B cell (primary cell): ENCODE data around the gene FKBP9. TPM values are rescaled to one million over a fixed set of nuclear protein-coding genes. Genes with fewer than 3 reads are reported as not detected.

ENCODE experiments used
- ATAC-seq: fragments of 200-7000 bp; cut with Tn5 transposase; one replicate; pipeline ENCODE4 v1.10.0; 2021; ENCODE audit warnings: low read depth, mild to moderate bottlenecking, moderate number of reproducible peaks, moderate library complexity
- CTCF ChIA-PET: fragments of 350-600 bp; sonication (Branson Sonifier 250); formaldehyde crosslinking; loops from one replicate; lab custom pipeline; 2021; ENCODE audit warnings: antibody characterized with exemption, inconsistent platforms; lab: Charles Lee
- POLR2A ChIA-PET: fragments of 350-600 bp; sonication (Branson Sonifier 250); formaldehyde crosslinking; loops from one replicate; lab custom pipeline; 2021; ENCODE audit warnings: antibody characterized with exemption; lab: Charles Lee
- DNase-seq: peaks from one replicate; pipeline ENCODE4 v3.0.0; 2013
- H2AFZ ChIP-seq: 2 replicates; pipeline ENCODE4 v1.6.1; 2012; ENCODE audit warnings: mild to moderate bottlenecking, low read depth, low read length; ENCODE audit not compliant: insufficient read depth, poor library complexity, severe bottlenecking
- H3K27ac ChIP-seq, 2 donors: 1 replicate in 1 of 2; 2 replicates in 1 of 2; pipeline ENCODE4 v1.5.1; 2012 to 2013; ENCODE audit warnings: low read length in 2 of 2, mild to moderate bottlenecking in 2 of 2, moderate library complexity in 1 of 2
- H3K27me3 ChIP-seq, 4 experiments: fragments of 200-600 bp in 1 of 4; sonication (generic) in 1 of 4; replicated peaks in 1 of 4; 1 replicate in 2 of 4; 2 replicates in 2 of 4; pipeline versions ENCODE4 v1.6.1 to v1.7.0; 2013 to 2016; ENCODE audit warnings: low read length in 3 of 4, mild to moderate bottlenecking in 2 of 4, mixed read lengths in 1 of 4, moderate library complexity in 1 of 4; ENCODE audit not compliant: insufficient read depth in 4 of 4, control insufficient read depth in 3 of 4; ENCODE audit errors: control extremely low read depth in 1 of 4
- H3K36me3 ChIP-seq, 2 experiments: replicated peaks in 1 of 2; 1 replicate in 1 of 2; 2 replicates in 1 of 2; pipeline versions ENCODE4 v1.6.1 to v1.7.1; 2013; ENCODE audit warnings: low read length in 1 of 2; ENCODE audit not compliant: insufficient read depth in 2 of 2, control insufficient read depth in 1 of 2; ENCODE audit errors: control extremely low read depth in 1 of 2, extremely low read depth in 1 of 2
- H3K4me1 ChIP-seq, 2 donors: fragments of 200-600 bp in 1 of 2; sonication (generic) in 1 of 2; 1 replicate in 1 of 2; 2 replicates in 1 of 2; pipeline versions ENCODE4 v1.5.1 to v1.6.1; 2013 to 2017; ENCODE audit warnings: low read length in 2 of 2; ENCODE audit not compliant: control insufficient read depth in 2 of 2, insufficient read depth in 2 of 2
- H3K4me2 ChIP-seq: replicated peaks from 2 replicates; pipeline ENCODE3; 2012; ENCODE audit warnings: mild to moderate bottlenecking, low read depth, low read length; ENCODE audit not compliant: poor library complexity, severe bottlenecking
- H3K4me3 ChIP-seq, 5 experiments: fragments of 200-600 bp in 1 of 5; sonication (generic) in 1 of 5; 1 replicate in 3 of 5; 2 replicates in 2 of 5; pipeline versions ENCODE4 v1.5.1 to v1.7.0; 2011 to 2016; ENCODE audit warnings: low read length in 4 of 5, mild to moderate bottlenecking in 4 of 5, low read depth in 2 of 5, control low read depth in 1 of 5, moderate library complexity in 1 of 5; ENCODE audit not compliant: insufficient read depth in 1 of 5; ENCODE audit errors: control extremely low read depth in 1 of 5, extremely low read depth in 1 of 5
- H3K79me2 ChIP-seq: fragments of 200-600 bp; sonication (generic); one replicate; pipeline ENCODE4 v1.6.0; 2016; ENCODE audit warnings: low read length; ENCODE audit not compliant: control insufficient read depth, insufficient read depth
- H3K9ac ChIP-seq: fragments of 200-600 bp; sonication (generic); 2 replicates; pipeline ENCODE4 v1.6.1; 2017; ENCODE audit warnings: mild to moderate bottlenecking, low read length, moderate library complexity
- H3K9me3 ChIP-seq, 3 donors: one replicate each; pipeline versions ENCODE4 v1.6.1 to v1.7.1; 2013; ENCODE audit warnings: low read length in 2 of 3; ENCODE audit not compliant: control insufficient read depth in 2 of 3, insufficient read depth in 1 of 3; ENCODE audit errors: control extremely low read depth in 1 of 3
- H4K20me1 ChIP-seq: 2 replicates; pipeline ENCODE4 v1.6.0; 2012; ENCODE audit warnings: mild to moderate bottlenecking, low read length; ENCODE audit not compliant: insufficient read depth, control insufficient read depth, poor library complexity, severe bottlenecking
- H3K27ac Mint-ChIP-seq: one replicate; pipeline ENCODE4 v1.8.0; 2021; ENCODE audit warnings: mixed read lengths
- H3K27me3 Mint-ChIP-seq: one replicate; pipeline ENCODE4 v1.8.0; 2021; ENCODE audit warnings: mixed read lengths
- H3K4me1 Mint-ChIP-seq: one replicate; pipeline ENCODE4 v1.8.0; 2021; ENCODE audit warnings: mixed read lengths
- H3K4me3 Mint-ChIP-seq: one replicate; pipeline ENCODE4 v1.8.0; 2021; ENCODE audit warnings: mixed read lengths
- H3K9me3 Mint-ChIP-seq: one replicate; pipeline ENCODE4 v1.8.0; 2022; ENCODE audit warnings: mixed read lengths; ENCODE audit not compliant: insufficient read depth
- EZH2 ChIP-seq: IDR thresholded peaks from 2 replicates; pipeline ENCODE4 v1.6.1; 2012; ENCODE audit warnings: borderline replicate concordance, low read depth, mild to moderate bottlenecking, moderate library complexity, low read length; ENCODE audit not compliant: insufficient read depth, poor library complexity, severe bottlenecking
- WGBS: methylation state at CpG from one replicate; pipeline ENCODE4 v1.1.5; 2013; ENCODE audit warnings: missing lambda C conversion rate; ENCODE audit not compliant: insufficient coverage; 5-methylcytosine and 5-hydroxymethylcytosine counted together
- intact Hi-C: fragments of 100-400 bp; cut with micrococcal nuclease; formaldehyde crosslinking; loops from one replicate; pipeline ENCODE4 v1.10.0; 2022
- polyA plus RNA-seq: library from polyadenylated mRNA; depleted of rRNA; stranded (reverse); fragments of >200 nt; gene quantifications from 2 replicates; pipeline ENCODE4 v1.2.3, GENCODE V29; 2012
- total RNA-seq, 2 donors: library from RNA; stranded (reverse); fragments of 120-200 nt in 1 of 2; gene quantifications; 1 replicate in 1 of 2; 2 replicates in 1 of 2; pipeline versions ENCODE4 v1.2.3 to v1.2.4, GENCODE V29; 2013 to 2022
- TF ChIP-seq, protein P1 (sequence below): fragments of 200-600 bp; IDR thresholded peaks from one replicate; pipeline ENCODE4 v1.8.0; 2022; ENCODE audit warnings: antibody characterized with exemption, mild to moderate bottlenecking

The FKBP9 gene
- total and polyA plus RNA-seq, 2 donors (not counting 1 experiment from before 2014, with no cell fraction given): 0.52 to 0.98 TPM

- WGBS: 100% methylated on average over 1 of the region's 1 CpG
- CTCF ChIA-PET: no interaction called here
- no peaks in the 10 kb centered on the region for H3K27me3 Mint-ChIP-seq
- POLR2A ChIA-PET: no interaction called here
- no peak overlapping the region for H3K4me3 ChIP-seq
- DNase-seq (no peak), ATAC-seq (no peak)
- H3K36me3 ChIP-seq: peaks cover 0 to 12% of the 10 kb centered on the region in 2 experiments
- H3K4me1 Mint-ChIP-seq: no peaks in the 10 kb centered on the region
- H3K27ac Mint-ChIP-seq: no peak overlapping the region
- H3K79me2 ChIP-seq: no peaks in the 10 kb centered on the region
- no peak overlapping the region for H2AFZ ChIP-seq
- H3K9ac ChIP-seq: no peak overlapping the region
- TF ChIP-seq, protein P1, sequence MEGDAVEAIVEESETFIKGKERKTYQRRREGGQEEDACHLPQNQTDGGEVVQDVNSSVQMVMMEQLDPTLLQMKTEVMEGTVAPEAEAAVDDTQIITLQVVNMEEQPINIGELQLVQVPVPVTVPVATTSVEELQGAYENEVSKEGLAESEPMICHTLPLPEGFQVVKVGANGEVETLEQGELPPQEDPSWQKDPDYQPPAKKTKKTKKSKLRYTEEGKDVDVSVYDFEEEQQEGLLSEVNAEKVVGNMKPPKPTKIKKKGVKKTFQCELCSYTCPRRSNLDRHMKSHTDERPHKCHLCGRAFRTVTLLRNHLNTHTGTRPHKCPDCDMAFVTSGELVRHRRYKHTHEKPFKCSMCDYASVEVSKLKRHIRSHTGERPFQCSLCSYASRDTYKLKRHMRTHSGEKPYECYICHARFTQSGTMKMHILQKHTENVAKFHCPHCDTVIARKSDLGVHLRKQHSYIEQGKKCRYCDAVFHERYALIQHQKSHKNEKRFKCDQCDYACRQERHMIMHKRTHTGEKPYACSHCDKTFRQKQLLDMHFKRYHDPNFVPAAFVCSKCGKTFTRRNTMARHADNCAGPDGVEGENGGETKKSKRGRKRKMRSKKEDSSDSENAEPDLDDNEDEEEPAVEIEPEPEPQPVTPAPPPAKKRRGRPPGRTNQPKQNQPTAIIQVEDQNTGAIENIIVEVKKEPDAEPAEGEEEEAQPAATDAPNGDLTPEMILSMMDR: no peak
- no peak for TF ChIP-seq EZH2
- H3K4me2 ChIP-seq: no peak overlapping the region
- no peaks in the 10 kb centered on the region for H3K27me3 ChIP-seq
- no peaks in the 10 kb centered on the region for H4K20me1 ChIP-seq
- no peak overlapping the region for H3K4me3 Mint-ChIP-seq
- H3K27ac ChIP-seq: no peak overlapping the region
- no peaks in the 10 kb centered on the region for H3K4me1 ChIP-seq
- intact Hi-C loops: no loop called here
- no peaks in the 10 kb centered on the region for H3K9me3 ChIP-seq
- no peaks in the 10 kb centered on the region for H3K9me3 Mint-ChIP-seq
Measured at GRCh38 chr7:32914184-32914583, 43.1 kb upstream of the FKBP9 start.

- H3K4me2 ChIP-seq: no peak overlapping the region
- ATAC-seq: no peak
- Mint-ChIP-seq H3K9me3 (no peaks in the 10 kb centered on the region), H3K27me3 (no peaks in the 10 kb centered on the region), H3K4me1 (no peaks in the 10 kb centered on the region), H3K4me3 (no peak overlapping the region), H3K27ac (no peak overlapping the region)
- H3K9ac ChIP-seq: no peak overlapping the region
- H3K79me2 ChIP-seq: no peaks in the 10 kb centered on the region
- H3K36me3 ChIP-seq: peaks cover 0 to 12% of the 10 kb centered on the region in 2 experiments
- H3K9me3 ChIP-seq: no peaks in the 10 kb centered on the region
- TF ChIP-seq, protein P1: no peak
- no peak for TF ChIP-seq EZH2
- H3K27me3 ChIP-seq: no peaks in the 10 kb centered on the region
- POLR2A ChIA-PET: no interaction called here
- H4K20me1 ChIP-seq: no peaks in the 10 kb centered on the region
- no peaks in the 10 kb centered on the region for H3K4me1 ChIP-seq
- H3K4me3 ChIP-seq: no peak overlapping the region
- intact Hi-C loops: no loop called here
- no peak overlapping the region for H3K27ac ChIP-seq
- CTCF ChIA-PET: no interaction called here
- H2AFZ ChIP-seq: no peak overlapping the region
- no peak for DNase-seq
- 100% methylated on average over 3 of the region's 5 CpGs for WGBS
Measured at GRCh38 chr7:32915041-32915536, 42.2 kb upstream of the FKBP9 start.
